Kidney epithelial cell (primary cell): ENCODE results near the gene ZBTB34. TPM values are rescaled to one million over a fixed set of nuclear protein-coding genes. Genes with fewer than 3 reads are reported as not detected.

ENCODE experiments used
- DNase-seq: peaks from one replicate; pipeline ENCODE4 v3.0.0-alpha.2; 2010; ENCODE audit warnings: low read depth
- H3K27me3 ChIP-seq: 2 replicates; pipeline ENCODE4 v1.6.0; 2011; ENCODE audit warnings: low read length; ENCODE audit not compliant: control insufficient read depth, insufficient read depth
- H3K36me3 ChIP-seq: 2 replicates; pipeline ENCODE4 v1.5.1; 2011; ENCODE audit warnings: low read length; ENCODE audit not compliant: control insufficient read depth, insufficient read depth
- H3K4me3 ChIP-seq: 2 replicates; pipeline ENCODE4 v1.5.1; 2011; ENCODE audit warnings: low read depth, mild to moderate bottlenecking, control low read depth, low read length
- CTCF ChIP-seq: IDR thresholded peaks from 2 replicates; pipeline ENCODE4 v1.5.1; 2011; ENCODE audit warnings: mild to moderate bottlenecking, moderate library complexity, low read length, control low read depth, inconsistent platforms; ENCODE audit not compliant: insufficient read depth, poor library complexity, severe bottlenecking
- total RNA-seq: library from RNA; depleted of rRNA; stranded (reverse); fragments of >200 nt; gene quantifications from 2 replicates; pipeline ENCODE4 v1.2.3, GENCODE V29; 2015

The ZBTB34 gene
- total RNA-seq, 1 donor from 2014 or later, result 11.2 TPM

GRCh38 chr9:126932871-126933321 is 72.5 kb downstream of the ZBTB34 start:
- H3K36me3 ChIP-seq, result no peaks in the 10 kb centered on the region

GRCh38 chr9:126933334-126933980 is 73.0 kb downstream of the ZBTB34 start:
- no peaks in the 10 kb centered on the region for H3K27me3 ChIP-seq
- H3K36me3 ChIP-seq, result no peaks in the 10 kb centered on the region
- no peak for TF ChIP-seq CTCF
- no peak for DNase-seq
- H3K4me3 ChIP-seq, result no peak overlapping the region

More at GRCh38 chr9:126932871-126933321, 72.5 kb downstream of the ZBTB34 start:
- DNase-seq, result no peak
- H3K27me3 ChIP-seq, result peaks cover 3% of the 10 kb centered on the region
- no peak overlapping the region for H3K4me3 ChIP-seq
- TF ChIP-seq CTCF, result no peak

- TF ChIP-seq CTCF, result no peak
Measured at GRCh38 chr9:126934441-126934840, 74.0 kb downstream of the ZBTB34 start.

More at GRCh38 chr9:126934441-126934840, 74.0 kb downstream of the ZBTB34 start:
- no peak for DNase-seq
- Histone ChIP-seq H3K27me3 (no peaks in the 10 kb centered on the region), H3K4me3 (no peak overlapping the region), H3K36me3 (no peaks in the 10 kb centered on the region)

Other genes with a start within 250 kb of the ZBTB34 start
- 1.7 and 2.6 TPM in 2 replicates for gene LMX1B, start 246.7 kb upstream of the ZBTB34 start, total RNA-seq
- gene ZBTB43, start 55.6 kb upstream of the ZBTB34 start, total RNA-seq, result 11.8 and 12.7 TPM in 2 replicates
- 5.6 and 8.8 TPM in 2 replicates for gene RALGPS1, start 54.1 kb downstream of the ZBTB34 start, total RNA-seq